HG03039 (cell line): Measurements from ENCODE around the gene TMEM98.
"Not testable (repeated sequence)": the region's sequence is repeated elsewhere in the genome, so short reads cannot be mapped to it uniquely, and the experiment has no call there.

Source experiments
- ATAC-seq: cut with Tn5 transposase; IDR thresholded peaks from one replicate; pipeline ENCODE4 v1.9.1; 2021; ENCODE audit warnings: mild to moderate bottlenecking, moderate library complexity; ENCODE audit not compliant: unreplicated experiment

The TMEM98 gene

GRCh38 chr17:32976605-32977004 is 48.7 kb downstream of the TMEM98 start:
- ATAC-seq, result no peak

GRCh38 chr17:32980230-32980629 is 52.3 kb downstream of the TMEM98 start:
- ATAC-seq, result no peak

GRCh38 chr17:32981611-32982010 is 53.7 kb downstream of the TMEM98 start:
- ATAC-seq, result not testable (repeated sequence)

GRCh38 chr17:32985050-32985756 is 57.2 kb downstream of the TMEM98 start:
- ATAC-seq, result no peak

- not testable (repeated sequence) for ATAC-seq
Observed at GRCh38 chr17:32987453-32987805, 59.5 kb downstream of the TMEM98 start.

GRCh38 chr17:32987868-32988267 is 59.9 kb downstream of the TMEM98 start:
- ATAC-seq, result not testable (repeated sequence)

- ATAC-seq, result no peak
Observed at GRCh38 chr17:32988481-32989101, 60.6 kb downstream of the TMEM98 start.

GRCh38 chr17:32992321-32993033 is 64.5 kb downstream of the TMEM98 start:
- no peak for ATAC-seq

- no peak for ATAC-seq
Observed at GRCh38 chr17:32993977-32994376, 66.0 kb downstream of the TMEM98 start.
